ENCODE data around the gene CTAGE9.

GRCh38 chr6:131754715-131755567 lies 44.1 kb upstream of the CTAGE9 start:
- no peak for TF ChIP-seq CTCF (IDR thresholded peaks at IDR 0.05)
- no peak for TF ChIP-seq POLR2A (IDR thresholded peaks at IDR 0.05)

Measured in thyroid gland (tissue), 4 donors.